Measurements from ENCODE around the gene CLIP4. TPM values are rescaled to one million over a fixed set of nuclear protein-coding genes. Genes with fewer than 3 reads are reported as not detected.
A peak's percentile ranks its signal among the peaks of the same experiment; 100 is the strongest.

Gene CLIP4
- total RNA-seq, 1 experiment from 2014 or later = 0.39 TPM

DNA sequence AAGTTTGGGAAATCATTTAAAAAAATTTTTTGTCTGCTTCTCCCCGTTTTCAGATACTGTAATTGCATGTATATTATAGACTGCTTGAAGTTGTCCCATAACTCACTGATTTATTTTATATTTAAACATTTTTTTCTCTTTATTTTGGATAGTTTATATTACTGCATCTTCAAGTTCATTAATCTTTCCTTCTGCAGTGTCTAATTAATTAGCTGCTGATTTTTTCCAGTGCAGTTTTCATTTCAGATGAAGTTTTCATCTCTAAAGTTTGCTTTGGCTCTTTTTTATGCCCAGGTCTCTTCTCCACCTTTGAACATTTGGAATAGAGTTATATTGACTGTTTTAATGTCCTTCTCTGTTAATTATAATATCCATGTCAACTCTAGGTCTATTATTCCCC, 9.3 kb downstream of the CLIP4 start:
- DNase-seq (ENCODE audit: low spot score) (no peak), ATAC-seq (no peak)
- H3K4me1 Mint-ChIP-seq = peaks cover 1% of the 10 kb centered on the region
- no peaks in the 10 kb centered on the region for H3K27me3 Mint-ChIP-seq (ENCODE audit: low read depth)
- TF ChIP-seq OVOL2 (CRISPR knock-in tag; IDR thresholded peaks at IDR 0.05; ENCODE audit: borderline replicate concordance) (no peak), CREB1 (CRISPR knock-in tag; IDR thresholded peaks at IDR 0.05) (no peak)
- H3K27ac Mint-ChIP-seq = no peak overlapping the region
- H3K9me3 Mint-ChIP-seq = peaks cover 22% of the 10 kb centered on the region
- H3K36me3 Mint-ChIP-seq = peaks cover 7% of the 10 kb centered on the region
- CTCF ChIA-PET = no interaction called here
- POLR2A ChIA-PET = no interaction called here
- no peak overlapping the region for H3K4me3 Mint-ChIP-seq

DNA sequence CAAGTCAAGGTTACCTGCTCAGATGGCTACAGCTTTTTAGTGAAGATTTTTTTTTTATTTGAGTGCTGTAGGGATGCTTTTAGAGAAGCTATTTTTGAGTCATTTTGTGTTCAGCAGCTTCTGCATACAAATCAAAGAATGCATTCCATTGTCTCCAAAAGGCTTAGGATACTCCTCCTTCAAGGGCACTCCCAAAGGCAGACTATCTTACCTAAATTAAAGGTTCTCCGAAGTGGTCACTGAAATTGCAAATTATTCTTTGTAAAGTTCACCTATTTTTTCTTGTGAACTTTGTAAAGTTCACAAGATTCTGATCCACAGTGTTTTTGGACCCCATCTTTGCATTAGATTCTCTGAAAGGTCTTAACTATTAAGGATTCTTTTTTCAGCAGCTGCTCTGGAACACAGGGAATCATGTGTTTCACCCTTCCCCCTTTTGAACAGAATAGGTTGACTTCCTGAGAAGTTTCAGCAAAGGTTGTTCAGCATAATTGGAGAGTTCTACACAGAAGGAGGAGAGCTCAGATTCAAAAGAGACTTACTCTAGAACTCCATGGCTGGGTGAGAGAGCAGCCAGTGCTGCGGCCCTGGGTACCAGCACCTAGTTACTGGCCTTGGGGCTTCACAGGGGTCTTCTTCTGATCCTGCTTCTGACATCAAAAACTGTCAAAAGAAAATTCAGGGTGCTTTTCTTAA, 14.5 kb downstream of the CLIP4 start:
- POLR2A ChIA-PET = interaction anchor here (0.6 kb wide), 1 partner anchor 323 kb away, joined by 3 read pairs; no protein-coding TSS in a partner anchor
- no peak for TF ChIP-seq JUN (CRISPR knock-in tag; IDR thresholded peaks at IDR 0.05)
- Mint-ChIP-seq H3K36me3 (peaks cover 2% of the 10 kb centered on the region; the same call in 1 of the 2 replicates), H3K27ac (no peak overlapping the region), H3K9me3 (peaks cover 8% of the 10 kb centered on the region), H3K4me1 (peaks cover 15% of the 10 kb centered on the region), H3K27me3 (ENCODE audit: low read depth) (no peaks in the 10 kb centered on the region; the same call in 1 of the 2 replicates), H3K4me3 (no peak overlapping the region)
- ATAC-seq (0 out of 2 replicates have a peak, but pooled peaks have one; percentile 32), DNase-seq (ENCODE audit: low spot score) (no peak)
- CTCF ChIA-PET = interaction anchor here (0.6 to 1.7 kb wide), 3 partner anchors 152 to 225 kb away, joined by 3 to 6 read pairs (median 3); no protein-coding TSS in a partner anchor

DNA sequence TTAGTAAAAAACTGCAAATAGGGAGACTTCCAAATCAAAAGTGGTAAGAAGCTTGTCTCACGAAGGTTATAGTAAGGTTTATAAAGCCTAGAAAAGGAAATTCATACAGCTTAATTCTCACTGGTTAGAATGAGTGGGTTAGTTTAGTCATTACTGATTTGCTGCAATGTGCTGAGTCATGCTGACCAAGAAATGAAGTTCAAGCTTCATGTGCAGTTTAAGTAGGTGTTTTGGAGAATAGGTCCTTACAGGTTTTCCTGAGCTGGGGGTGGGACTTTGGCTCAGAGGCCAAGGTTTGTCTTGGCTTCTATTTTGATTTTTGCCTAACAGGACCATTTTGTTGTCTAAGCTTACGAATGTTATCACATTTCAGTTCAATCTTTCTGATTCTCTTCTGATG, 15.1 kb downstream of the CLIP4 start:
- CTCF ChIA-PET = interaction anchor here (0.6 to 1.7 kb wide), 3 partner anchors 152 to 225 kb away, joined by 3 to 6 read pairs (median 3); no protein-coding TSS in a partner anchor
- DNase-seq (ENCODE audit: low spot score) = no peak
- ATAC-seq = no peak; the same call in 1 of the 2 replicates
- H3K9me3 Mint-ChIP-seq = peaks cover 4% of the 10 kb centered on the region
- H3K4me1 Mint-ChIP-seq = peaks cover 15% of the 10 kb centered on the region
- no peak overlapping the region for H3K27ac Mint-ChIP-seq
- POLR2A ChIA-PET = interaction anchor here (0.6 kb wide), 1 partner anchor 322 kb away, joined by 3 read pairs; no protein-coding TSS in a partner anchor
- no peaks in the 10 kb centered on the region; the same call in 1 of the 2 replicates for H3K27me3 Mint-ChIP-seq (ENCODE audit: low read depth)
- no peak overlapping the region for H3K4me3 Mint-ChIP-seq
- TF ChIP-seq JAZF1 (CRISPR knock-in tag; IDR thresholded peaks at IDR 0.05) = no peak
- TF ChIP-seq, protein P1, sequence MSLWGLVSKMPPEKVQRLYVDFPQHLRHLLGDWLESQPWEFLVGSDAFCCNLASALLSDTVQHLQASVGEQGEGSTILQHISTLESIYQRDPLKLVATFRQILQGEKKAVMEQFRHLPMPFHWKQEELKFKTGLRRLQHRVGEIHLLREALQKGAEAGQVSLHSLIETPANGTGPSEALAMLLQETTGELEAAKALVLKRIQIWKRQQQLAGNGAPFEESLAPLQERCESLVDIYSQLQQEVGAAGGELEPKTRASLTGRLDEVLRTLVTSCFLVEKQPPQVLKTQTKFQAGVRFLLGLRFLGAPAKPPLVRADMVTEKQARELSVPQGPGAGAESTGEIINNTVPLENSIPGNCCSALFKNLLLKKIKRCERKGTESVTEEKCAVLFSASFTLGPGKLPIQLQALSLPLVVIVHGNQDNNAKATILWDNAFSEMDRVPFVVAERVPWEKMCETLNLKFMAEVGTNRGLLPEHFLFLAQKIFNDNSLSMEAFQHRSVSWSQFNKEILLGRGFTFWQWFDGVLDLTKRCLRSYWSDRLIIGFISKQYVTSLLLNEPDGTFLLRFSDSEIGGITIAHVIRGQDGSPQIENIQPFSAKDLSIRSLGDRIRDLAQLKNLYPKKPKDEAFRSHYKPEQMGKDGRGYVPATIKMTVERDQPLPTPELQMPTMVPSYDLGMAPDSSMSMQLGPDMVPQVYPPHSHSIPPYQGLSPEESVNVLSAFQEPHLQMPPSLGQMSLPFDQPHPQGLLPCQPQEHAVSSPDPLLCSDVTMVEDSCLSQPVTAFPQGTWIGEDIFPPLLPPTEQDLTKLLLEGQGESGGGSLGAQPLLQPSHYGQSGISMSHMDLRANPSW (CRISPR knock-in tag; conservative IDR thresholded peaks at IDR 0.05; ENCODE audit: low read depth) = no peak
- TF ChIP-seq, protein P2, sequence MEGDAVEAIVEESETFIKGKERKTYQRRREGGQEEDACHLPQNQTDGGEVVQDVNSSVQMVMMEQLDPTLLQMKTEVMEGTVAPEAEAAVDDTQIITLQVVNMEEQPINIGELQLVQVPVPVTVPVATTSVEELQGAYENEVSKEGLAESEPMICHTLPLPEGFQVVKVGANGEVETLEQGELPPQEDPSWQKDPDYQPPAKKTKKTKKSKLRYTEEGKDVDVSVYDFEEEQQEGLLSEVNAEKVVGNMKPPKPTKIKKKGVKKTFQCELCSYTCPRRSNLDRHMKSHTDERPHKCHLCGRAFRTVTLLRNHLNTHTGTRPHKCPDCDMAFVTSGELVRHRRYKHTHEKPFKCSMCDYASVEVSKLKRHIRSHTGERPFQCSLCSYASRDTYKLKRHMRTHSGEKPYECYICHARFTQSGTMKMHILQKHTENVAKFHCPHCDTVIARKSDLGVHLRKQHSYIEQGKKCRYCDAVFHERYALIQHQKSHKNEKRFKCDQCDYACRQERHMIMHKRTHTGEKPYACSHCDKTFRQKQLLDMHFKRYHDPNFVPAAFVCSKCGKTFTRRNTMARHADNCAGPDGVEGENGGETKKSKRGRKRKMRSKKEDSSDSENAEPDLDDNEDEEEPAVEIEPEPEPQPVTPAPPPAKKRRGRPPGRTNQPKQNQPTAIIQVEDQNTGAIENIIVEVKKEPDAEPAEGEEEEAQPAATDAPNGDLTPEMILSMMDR (IDR thresholded peaks at IDR 0.05) = no peak
- TF ChIP-seq, protein P3, sequence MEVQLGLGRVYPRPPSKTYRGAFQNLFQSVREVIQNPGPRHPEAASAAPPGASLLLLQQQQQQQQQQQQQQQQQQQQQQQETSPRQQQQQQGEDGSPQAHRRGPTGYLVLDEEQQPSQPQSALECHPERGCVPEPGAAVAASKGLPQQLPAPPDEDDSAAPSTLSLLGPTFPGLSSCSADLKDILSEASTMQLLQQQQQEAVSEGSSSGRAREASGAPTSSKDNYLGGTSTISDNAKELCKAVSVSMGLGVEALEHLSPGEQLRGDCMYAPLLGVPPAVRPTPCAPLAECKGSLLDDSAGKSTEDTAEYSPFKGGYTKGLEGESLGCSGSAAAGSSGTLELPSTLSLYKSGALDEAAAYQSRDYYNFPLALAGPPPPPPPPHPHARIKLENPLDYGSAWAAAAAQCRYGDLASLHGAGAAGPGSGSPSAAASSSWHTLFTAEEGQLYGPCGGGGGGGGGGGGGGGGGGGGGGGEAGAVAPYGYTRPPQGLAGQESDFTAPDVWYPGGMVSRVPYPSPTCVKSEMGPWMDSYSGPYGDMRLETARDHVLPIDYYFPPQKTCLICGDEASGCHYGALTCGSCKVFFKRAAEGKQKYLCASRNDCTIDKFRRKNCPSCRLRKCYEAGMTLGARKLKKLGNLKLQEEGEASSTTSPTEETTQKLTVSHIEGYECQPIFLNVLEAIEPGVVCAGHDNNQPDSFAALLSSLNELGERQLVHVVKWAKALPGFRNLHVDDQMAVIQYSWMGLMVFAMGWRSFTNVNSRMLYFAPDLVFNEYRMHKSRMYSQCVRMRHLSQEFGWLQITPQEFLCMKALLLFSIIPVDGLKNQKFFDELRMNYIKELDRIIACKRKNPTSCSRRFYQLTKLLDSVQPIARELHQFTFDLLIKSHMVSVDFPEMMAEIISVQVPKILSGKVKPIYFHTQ (CRISPR knock-in tag; IDR thresholded peaks at IDR 0.05) = no peak
- peak; percentile 62; the same call in 1 of the 2 replicates for TF ChIP-seq NFE2L1 (CRISPR knock-in tag; IDR thresholded peaks at IDR 0.05)
- TF ChIP-seq ZNF423 (CRISPR knock-in tag; IDR thresholded peaks at IDR 0.05) = no peak
- TF ChIP-seq GABPB1 (CRISPR knock-in tag; IDR thresholded peaks at IDR 0.05) = no peak
- H3K36me3 Mint-ChIP-seq = no peaks in the 10 kb centered on the region

DNA sequence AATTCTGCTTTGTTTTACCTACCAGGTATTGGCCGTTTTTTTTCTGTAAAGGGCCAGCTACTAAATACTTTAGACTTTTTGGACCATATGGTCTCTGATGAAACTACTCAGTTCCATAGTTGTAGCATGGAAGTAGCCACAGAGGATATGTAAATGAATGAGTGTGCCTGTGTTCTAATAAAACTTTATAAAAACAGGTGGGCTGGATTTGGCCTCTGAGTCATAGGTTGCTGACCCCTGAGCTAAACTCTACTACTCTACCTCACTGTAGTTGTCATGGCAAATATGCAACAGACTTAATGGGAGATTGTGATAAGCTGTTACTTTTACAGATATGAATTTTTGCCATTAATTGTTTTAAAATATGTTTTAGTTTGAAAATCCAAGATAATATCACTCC, 19.7 kb downstream of the CLIP4 start:
- Mint-ChIP-seq H3K27me3 (ENCODE audit: low read depth) (0 out of 2 replicates have a peak, but pooled peaks cover 5% of the 10 kb centered on the region), H3K4me1 (peaks cover 9% of the 10 kb centered on the region), H3K36me3 (no peaks in the 10 kb centered on the region; the same call in 1 of the 2 replicates), H3K27ac (no peak overlapping the region), H3K9me3 (peaks cover 19% of the 10 kb centered on the region), H3K4me3 (no peak overlapping the region)
- CTCF ChIA-PET = no interaction called here
- DNase-seq (ENCODE audit: low spot score) (no peak), ATAC-seq (no peak)
- POLR2A ChIA-PET = no interaction called here
- TF ChIP-seq, protein P4, sequence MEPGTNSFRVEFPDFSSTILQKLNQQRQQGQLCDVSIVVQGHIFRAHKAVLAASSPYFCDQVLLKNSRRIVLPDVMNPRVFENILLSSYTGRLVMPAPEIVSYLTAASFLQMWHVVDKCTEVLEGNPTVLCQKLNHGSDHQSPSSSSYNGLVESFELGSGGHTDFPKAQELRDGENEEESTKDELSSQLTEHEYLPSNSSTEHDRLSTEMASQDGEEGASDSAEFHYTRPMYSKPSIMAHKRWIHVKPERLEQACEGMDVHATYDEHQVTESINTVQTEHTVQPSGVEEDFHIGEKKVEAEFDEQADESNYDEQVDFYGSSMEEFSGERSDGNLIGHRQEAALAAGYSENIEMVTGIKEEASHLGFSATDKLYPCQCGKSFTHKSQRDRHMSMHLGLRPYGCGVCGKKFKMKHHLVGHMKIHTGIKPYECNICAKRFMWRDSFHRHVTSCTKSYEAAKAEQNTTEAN (CRISPR knock-in tag; IDR thresholded peaks at IDR 0.05) = no peak
- no peak for TF ChIP-seq ZNF423 (CRISPR knock-in tag; IDR thresholded peaks at IDR 0.05)
- TF ChIP-seq, protein P5, sequence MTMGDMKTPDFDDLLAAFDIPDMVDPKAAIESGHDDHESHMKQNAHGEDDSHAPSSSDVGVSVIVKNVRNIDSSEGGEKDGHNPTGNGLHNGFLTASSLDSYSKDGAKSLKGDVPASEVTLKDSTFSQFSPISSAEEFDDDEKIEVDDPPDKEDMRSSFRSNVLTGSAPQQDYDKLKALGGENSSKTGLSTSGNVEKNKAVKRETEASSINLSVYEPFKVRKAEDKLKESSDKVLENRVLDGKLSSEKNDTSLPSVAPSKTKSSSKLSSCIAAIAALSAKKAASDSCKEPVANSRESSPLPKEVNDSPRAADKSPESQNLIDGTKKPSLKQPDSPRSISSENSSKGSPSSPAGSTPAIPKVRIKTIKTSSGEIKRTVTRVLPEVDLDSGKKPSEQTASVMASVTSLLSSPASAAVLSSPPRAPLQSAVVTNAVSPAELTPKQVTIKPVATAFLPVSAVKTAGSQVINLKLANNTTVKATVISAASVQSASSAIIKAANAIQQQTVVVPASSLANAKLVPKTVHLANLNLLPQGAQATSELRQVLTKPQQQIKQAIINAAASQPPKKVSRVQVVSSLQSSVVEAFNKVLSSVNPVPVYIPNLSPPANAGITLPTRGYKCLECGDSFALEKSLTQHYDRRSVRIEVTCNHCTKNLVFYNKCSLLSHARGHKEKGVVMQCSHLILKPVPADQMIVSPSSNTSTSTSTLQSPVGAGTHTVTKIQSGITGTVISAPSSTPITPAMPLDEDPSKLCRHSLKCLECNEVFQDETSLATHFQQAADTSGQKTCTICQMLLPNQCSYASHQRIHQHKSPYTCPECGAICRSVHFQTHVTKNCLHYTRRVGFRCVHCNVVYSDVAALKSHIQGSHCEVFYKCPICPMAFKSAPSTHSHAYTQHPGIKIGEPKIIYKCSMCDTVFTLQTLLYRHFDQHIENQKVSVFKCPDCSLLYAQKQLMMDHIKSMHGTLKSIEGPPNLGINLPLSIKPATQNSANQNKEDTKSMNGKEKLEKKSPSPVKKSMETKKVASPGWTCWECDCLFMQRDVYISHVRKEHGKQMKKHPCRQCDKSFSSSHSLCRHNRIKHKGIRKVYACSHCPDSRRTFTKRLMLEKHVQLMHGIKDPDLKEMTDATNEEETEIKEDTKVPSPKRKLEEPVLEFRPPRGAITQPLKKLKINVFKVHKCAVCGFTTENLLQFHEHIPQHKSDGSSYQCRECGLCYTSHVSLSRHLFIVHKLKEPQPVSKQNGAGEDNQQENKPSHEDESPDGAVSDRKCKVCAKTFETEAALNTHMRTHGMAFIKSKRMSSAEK (CRISPR knock-in tag; IDR thresholded peaks at IDR 0.05; ENCODE audit: borderline replicate concordance) = no peak
- TF ChIP-seq, protein P6, sequence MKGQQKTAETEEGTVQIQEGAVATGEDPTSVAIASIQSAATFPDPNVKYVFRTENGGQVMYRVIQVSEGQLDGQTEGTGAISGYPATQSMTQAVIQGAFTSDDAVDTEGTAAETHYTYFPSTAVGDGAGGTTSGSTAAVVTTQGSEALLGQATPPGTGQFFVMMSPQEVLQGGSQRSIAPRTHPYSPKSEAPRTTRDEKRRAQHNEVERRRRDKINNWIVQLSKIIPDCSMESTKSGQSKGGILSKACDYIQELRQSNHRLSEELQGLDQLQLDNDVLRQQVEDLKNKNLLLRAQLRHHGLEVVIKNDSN (CRISPR knock-in tag; IDR thresholded peaks at IDR 0.05) = no peak
